NOMO-1 treated with DMSO at 0.1 percent for 48 hours (cell line): ENCODE measurements around the gene ENDOD1.
A peak's percentile ranks its signal among the peaks of the same experiment; 100 is the strongest.

Experiments
- DNase-seq: peaks from one replicate; lab custom pipeline; 2025; ENCODE audit not compliant: unreplicated experiment; lab: John Stamatoyannopoulos, UW

Gene ENDOD1

GRCh38 chr11:95076416-95076815 is 13.2 kb upstream of the ENDOD1 start:
- peak; percentile 89 for DNase-seq

- DNase-seq, result no peak
These were observed 12.7 kb upstream of the ENDOD1 start for GRCh38 chr11:95076981-95077380.

GRCh38 chr11:95078526-95078925 is 11.1 kb upstream of the ENDOD1 start:
- DNase-seq, result no peak

- no peak for DNase-seq
These were observed 8.6 kb upstream of the ENDOD1 start for GRCh38 chr11:95081010-95081409.

- DNase-seq, result no peak
These were observed 8.2 kb upstream of the ENDOD1 start for GRCh38 chr11:95081412-95081811.

GRCh38 chr11:95082576-95083001 is 7.1 kb upstream of the ENDOD1 start:
- DNase-seq, result no peak

GRCh38 chr11:95084509-95084908 is 5.1 kb upstream of the ENDOD1 start:
- no peak for DNase-seq

- peak; percentile 22 for DNase-seq
These were observed 4.4 kb upstream of the ENDOD1 start for GRCh38 chr11:95085117-95085816.

- no peak for DNase-seq
These were observed 3.5 kb upstream of the ENDOD1 start for GRCh38 chr11:95086151-95086550.

GRCh38 chr11:95086836-95087570 is 2.6 kb upstream of the ENDOD1 start:
- DNase-seq, result no peak

GRCh38 chr11:95088946-95089619 is 563 bp upstream of the ENDOD1 start:
- peak; percentile 72 for DNase-seq

- DNase-seq, result no peak
These were observed 2.1 kb downstream of the ENDOD1 start for GRCh38 chr11:95091663-95092180.

GRCh38 chr11:95092549-95093324 is 3.1 kb downstream of the ENDOD1 start:
- peak; percentile 30 for DNase-seq

- peak; percentile 10 for DNase-seq
These were observed 3.9 kb downstream of the ENDOD1 start for GRCh38 chr11:95093548-95093947.

- peak; percentile 76 for DNase-seq
These were observed 6.4 kb downstream of the ENDOD1 start for GRCh38 chr11:95095858-95096587.

GRCh38 chr11:95097209-95097608 is 7.6 kb downstream of the ENDOD1 start:
- DNase-seq, result no peak

- DNase-seq, result no peak
These were observed 9.2 kb downstream of the ENDOD1 start for GRCh38 chr11:95098826-95099225.

GRCh38 chr11:95100191-95100648 is 10.6 kb downstream of the ENDOD1 start:
- DNase-seq, result no peak

GRCh38 chr11:95100856-95101507 is 11.3 kb downstream of the ENDOD1 start:
- DNase-seq, result no peak

- DNase-seq, result no peak
These were observed 12.3 kb downstream of the ENDOD1 start for GRCh38 chr11:95101935-95102334.
